Common myeloid progenitor, CD34-positive (primary cell): ENCODE results near the gene DZANK1.
"Not testable (repeated sequence)": the region's sequence is repeated elsewhere in the genome, so short reads cannot be mapped to it uniquely, and the experiment has no call there.

ENCODE experiments used
- CTCF ChIA-PET: fragments of 350-600 bp; sonication (Branson Sonifier 250); formaldehyde crosslinking; loops from one replicate; lab custom pipeline; 2021; ENCODE audit warnings: antibody characterized with exemption; lab: Charles Lee
- POLR2A ChIA-PET: fragments of 350-600 bp; sonication (Branson Sonifier 250); formaldehyde crosslinking; loops from one replicate; lab custom pipeline; 2021; ENCODE audit warnings: antibody characterized with exemption; lab: Charles Lee
- DNase-seq, 3 donors: peaks; one replicate each; pipeline versions ENCODE4 v3.0.0 to v3.0.0-alpha.2; 2013
- H3K27ac ChIP-seq, 2 experiments: 1 replicate in 1 of 2; 2 replicates in 1 of 2; pipeline ENCODE4 v1.7.0; 2013; ENCODE audit warnings: inconsistent platforms in 2 of 2, low read length in 2 of 2, mild to moderate bottlenecking in 2 of 2, low read depth in 1 of 2, moderate library complexity in 1 of 2; ENCODE audit not compliant: severe bottlenecking in 2 of 2, insufficient read depth in 1 of 2, poor library complexity in 1 of 2
- H3K27me3 ChIP-seq, 5 experiments: replicated peaks in 2 of 5; 1 replicate in 3 of 5; 2 replicates in 2 of 5; pipeline versions ENCODE4 v1.6.1 to v1.7.0; 2013; ENCODE audit warnings: low read length in 4 of 5, mild to moderate bottlenecking in 2 of 5, moderate library complexity in 2 of 5, inconsistent platforms in 1 of 5; ENCODE audit not compliant: insufficient read depth in 5 of 5, control insufficient read depth in 4 of 5
- H3K36me3 ChIP-seq, 4 experiments: 1 replicate in 2 of 4; 2 replicates in 2 of 4; pipeline versions ENCODE4 v1.6.1 to v1.7.0; 2013; ENCODE audit warnings: low read length in 3 of 4, control low read depth in 1 of 4, mild to moderate bottlenecking in 1 of 4; ENCODE audit not compliant: control insufficient read depth in 4 of 4, insufficient read depth in 4 of 4
- H3K4me1 ChIP-seq, 4 experiments: 1 replicate in 3 of 4; 2 replicates in 1 of 4; pipeline versions ENCODE4 v1.6.1 to v1.7.1; 2013; ENCODE audit warnings: low read length in 3 of 4, mild to moderate bottlenecking in 3 of 4, control low read depth in 1 of 4, inconsistent platforms in 1 of 4, moderate library complexity in 1 of 4; ENCODE audit not compliant: control insufficient read depth in 4 of 4, insufficient read depth in 4 of 4; ENCODE audit errors: control extremely low read depth in 1 of 4
- H3K4me3 ChIP-seq, 7 experiments: 1 replicate in 4 of 7; 2 replicates in 3 of 7; pipeline versions ENCODE4 v1.5.1 to v1.7.0; 2013; ENCODE audit warnings: mild to moderate bottlenecking in 7 of 7, low read length in 6 of 7, moderate library complexity in 6 of 7, inconsistent platforms in 2 of 7, low read depth in 2 of 7, control low read depth in 1 of 7; ENCODE audit not compliant: insufficient read depth in 4 of 7, control insufficient read depth in 1 of 7; ENCODE audit errors: extremely low read depth in 1 of 7
- H3K9me3 ChIP-seq, 5 experiments: 1 replicate in 4 of 5; 2 replicates in 1 of 5; pipeline versions ENCODE4 v1.6.1 to v1.7.1; 2013; ENCODE audit warnings: low read length in 4 of 5, mild to moderate bottlenecking in 2 of 5, inconsistent platforms in 1 of 5, low read depth in 1 of 5, moderate library complexity in 1 of 5; ENCODE audit not compliant: control insufficient read depth in 4 of 5, insufficient read depth in 2 of 5; ENCODE audit errors: control extremely low read depth in 1 of 5
- WGBS: methylation state at CpG from one replicate; pipeline ENCODE4 v1.1.5; 2013; ENCODE audit not compliant: insufficient coverage; 5-methylcytosine and 5-hydroxymethylcytosine counted together

Gene DZANK1

DNA sequence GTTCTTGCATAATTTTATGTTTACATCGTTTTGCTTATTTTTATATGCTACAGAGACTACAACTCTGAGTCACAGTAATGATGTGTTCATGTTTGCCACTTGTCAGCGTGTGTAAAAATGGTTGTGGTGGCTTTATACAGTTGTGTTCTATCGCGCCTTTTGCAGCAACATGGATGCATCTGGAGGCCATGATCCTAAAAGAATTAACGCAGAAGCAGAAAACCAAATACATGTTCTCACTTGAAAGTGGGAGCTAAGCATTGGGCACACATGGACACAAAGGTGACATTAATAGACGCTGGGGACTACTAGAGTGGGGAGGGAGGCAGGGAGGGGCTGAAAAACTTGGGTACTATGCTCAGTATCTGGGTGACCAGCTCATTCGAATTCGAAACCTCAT lies 39.9 kb upstream of the DZANK1 start:
- POLR2A ChIA-PET: interaction anchor here (0.6 to 2.1 kb wide), 4 partner anchors 9 to 1172 kb away, joined by 4 to 9 read pairs (median 5); partner anchors contain the start of genes DZANK1, POLR3F and RBBP9

DNA sequence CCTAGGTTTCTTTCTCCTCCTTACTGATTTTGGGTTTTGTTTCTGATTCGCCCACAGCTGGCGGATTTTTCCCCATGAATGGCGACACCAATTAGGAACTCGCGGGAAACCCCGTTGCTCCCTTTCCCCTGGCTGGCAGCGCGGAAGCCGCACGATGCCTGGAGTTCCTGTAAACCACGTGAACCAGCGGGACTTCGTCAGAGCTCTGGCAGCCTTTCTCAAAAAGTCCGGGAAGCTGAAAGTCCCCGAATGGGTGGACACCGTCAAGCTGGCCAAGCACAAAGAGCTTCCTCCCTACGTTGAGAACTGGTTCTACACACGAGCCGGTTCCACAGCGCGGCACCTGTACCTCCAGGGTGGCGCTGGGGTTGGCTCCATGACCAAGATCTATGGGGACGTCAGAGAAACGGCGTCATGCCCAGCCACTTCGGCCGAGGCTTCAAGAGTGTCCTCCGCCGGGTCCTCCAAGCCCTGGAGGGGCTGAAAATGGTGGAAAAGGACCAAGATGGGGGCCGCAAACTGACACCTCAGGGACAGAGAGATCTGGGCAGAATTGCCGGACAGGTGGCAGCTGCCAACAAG lies 37.7 kb upstream of the DZANK1 start:
- ChIA-PET CTCF (interaction anchor here (3.7 kb wide), 1 partner anchor 8 kb away, joined by 25 read pairs; the partner anchor contains the start of gene RBBP9), POLR2A (no interaction called here)
- 80% methylated on average over 28 of the region's 31 CpGs for WGBS
- Histone ChIP-seq H3K4me1 (peaks cover 2 to 23% (median 14%) of the 10 kb centered on the region in 4 experiments), H3K27me3 (peaks cover 0 to 6% (median 0%) of the 10 kb centered on the region in 5 experiments), H3K36me3 (peaks cover 0 to 2% (median 0%) of the 10 kb centered on the region in 4 experiments), H3K9me3 (no peaks in the 10 kb centered on the region), H3K4me3 (no peak overlapping the region), H3K27ac (no peak overlapping the region)
- no peak for DNase-seq

More for the DNA sequence above, 39.9 kb upstream of the DZANK1 start:
- peaks cover 0 to 6% (median 0%) of the 10 kb centered on the region in 5 experiments for H3K27me3 ChIP-seq
- CTCF ChIA-PET: interaction anchor here (1.2 to 3.7 kb wide), 4 partner anchors 9 to 95 kb away, joined by 4 to 25 read pairs (median 8); partner anchors contain the start of gene RBBP9
- DNase-seq: peak in 2 of 3 donors; percentile 37 to 49
- peaks cover 5 to 16% (median 6%) of the 10 kb centered on the region in 4 experiments for H3K36me3 ChIP-seq
- peak overlapping the region in 6 of 7 experiments; percentile 71 to 97 (median 89) for H3K4me3 ChIP-seq
- WGBS: 71% methylated on average over 5 of the region's 8 CpGs
- H3K9me3 ChIP-seq: no peaks in the 10 kb centered on the region
- peak overlapping the region; percentile 99 to 100 for H3K27ac ChIP-seq
- H3K4me1 ChIP-seq: peaks cover 2 to 23% (median 14%) of the 10 kb centered on the region in 4 experiments

DNA sequence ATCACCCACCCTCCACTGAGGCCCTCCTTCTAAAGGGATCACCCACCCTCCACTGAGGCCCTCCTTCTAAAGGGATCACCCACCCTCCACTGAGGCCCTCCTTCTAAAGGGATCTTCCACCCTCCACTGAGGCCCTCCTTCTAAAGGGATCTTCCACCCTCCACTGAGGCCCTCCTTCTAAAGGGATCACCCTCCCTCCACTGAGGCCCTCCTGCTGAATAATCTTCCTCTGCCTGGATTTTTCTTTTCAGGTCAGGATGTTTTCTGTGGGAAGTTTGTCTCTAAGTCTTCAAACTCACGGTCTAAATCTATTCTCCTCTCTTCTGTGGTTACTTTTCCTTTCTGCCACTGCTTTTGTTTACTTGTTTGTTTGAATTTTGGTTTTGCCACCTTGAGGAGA lies 34.8 kb upstream of the DZANK1 start:
- H3K27me3 ChIP-seq, DNase-seq, H3K27ac ChIP-seq, H3K36me3 ChIP-seq, H3K4me3 ChIP-seq, POLR2A ChIA-PET, H3K9me3 ChIP-seq, H3K4me1 ChIP-seq, CTCF ChIA-PET: not testable (repeated sequence)
- WGBS: 100% methylated on average over 1 of the region's 1 CpG

DNA sequence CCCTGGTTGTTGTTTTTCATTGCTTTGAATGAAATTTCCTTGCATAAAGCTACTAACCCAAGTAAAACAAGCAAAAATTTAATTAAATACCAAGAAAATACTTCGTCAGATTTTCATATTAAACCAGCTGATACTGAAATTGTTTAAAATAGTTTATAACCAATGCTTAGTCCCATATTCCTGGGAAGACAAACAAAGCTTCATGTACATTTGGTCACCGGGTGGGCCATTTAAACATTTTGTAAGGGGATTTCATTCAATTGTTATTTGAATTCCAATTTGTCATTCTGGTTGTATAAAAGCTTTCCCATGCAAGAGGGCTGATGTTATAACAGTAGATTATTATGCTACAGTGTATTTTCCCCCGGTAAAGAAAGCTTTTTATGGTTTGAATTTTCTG lies 30.8 kb upstream of the DZANK1 start:
- peaks cover 7 to 15% (median 11%) of the 10 kb centered on the region in 4 experiments for H3K4me1 ChIP-seq
- POLR2A ChIA-PET: interaction anchor here (0.7 to 1.3 kb wide), 3 partner anchors 9 to 31 kb away, joined by 3 to 9 read pairs (median 4); partner anchors contain the start of genes DZANK1, POLR3F and SEC23B
- DNase-seq: no peak
- no peaks in the 10 kb centered on the region for H3K9me3 ChIP-seq
- WGBS: 100% methylated on average over 1 of the region's 3 CpGs
- peak overlapping the region in 3 of 7 experiments; percentile 95 to 99 (median 98) for H3K4me3 ChIP-seq
- H3K36me3 ChIP-seq: peaks cover 6 to 12% (median 10%) of the 10 kb centered on the region in 4 experiments
- CTCF ChIA-PET: interaction anchor here (1.5 to 3.6 kb wide), 2 partner anchors 9 to 31 kb away, joined by 4 to 25 read pairs; partner anchors contain the start of genes DZANK1 and SEC23B
- peaks cover 0 to 5% (median 0%) of the 10 kb centered on the region in 5 experiments for H3K27me3 ChIP-seq
- no peak overlapping the region for H3K27ac ChIP-seq

DNA sequence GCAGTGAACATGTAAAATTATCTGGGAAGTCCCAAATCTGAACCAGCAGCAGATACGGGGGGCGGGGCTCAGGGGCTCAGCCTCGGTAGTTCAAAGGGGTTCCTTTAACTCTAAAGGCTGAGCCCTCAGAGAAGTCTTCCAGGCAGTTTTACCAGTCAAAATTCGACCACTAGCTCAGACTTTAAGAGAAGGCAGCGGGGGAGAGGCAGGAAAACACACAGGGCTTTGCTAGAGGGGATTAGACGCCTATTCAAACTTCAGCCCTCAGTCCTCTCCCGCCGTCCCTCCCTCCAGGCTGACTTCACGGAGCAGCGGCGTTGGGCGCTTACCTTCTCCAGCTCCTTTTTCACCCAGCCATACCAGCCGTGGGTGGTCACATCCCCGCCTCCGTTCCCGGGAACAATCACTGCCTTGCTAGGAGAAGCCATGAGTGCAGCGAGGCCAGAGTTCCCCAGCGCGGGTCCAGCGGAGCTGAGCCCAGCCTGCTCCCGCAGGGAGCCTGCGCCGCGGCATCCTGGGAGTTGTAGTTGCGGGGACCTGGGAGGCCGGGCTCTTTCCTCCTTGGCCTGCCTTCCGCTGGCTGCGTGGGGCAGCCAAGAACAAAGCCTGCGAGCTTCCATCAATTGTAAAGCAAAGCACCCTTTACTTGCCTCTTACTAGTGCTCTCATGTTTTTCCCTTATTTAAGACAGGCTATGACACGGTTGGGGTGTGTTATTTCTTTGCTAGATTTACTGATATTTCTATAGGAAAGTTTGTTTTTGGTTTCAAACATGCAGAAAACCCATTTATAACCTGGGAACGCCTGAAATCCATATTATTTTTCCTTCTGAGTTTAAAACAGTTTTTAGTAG lies 30.1 kb upstream of the DZANK1 start, which contains the start of gene RBBP9:
Gene RBBP9 (minus strand): TSS at position 486 of the 853 bp plus-strand sequence. CDS start 58 bp downstream, at position 428.
- H3K27ac ChIP-seq: peak within 1 kb of the TSS in 1 of 2 experiments; percentile 54
- peak; percentile 61 to 76 (median 67) for DNase-seq
- H3K4me3 ChIP-seq: peak within 1 kb of the TSS; percentile 90 to 99 (median 98)
- H3K27me3 ChIP-seq: no peaks in the 10 kb centered on the region
- POLR2A ChIA-PET: interaction anchor here (0.6 to 1.3 kb wide), 6 partner anchors 10 to 30 kb away, joined by 3 to 9 read pairs (median 4); partner anchors contain the start of genes DZANK1, POLR3F and SEC23B
- peaks cover 6 to 16% (median 11%) of the 10 kb centered on the region in 4 experiments for H3K36me3 ChIP-seq
- CTCF ChIA-PET: interaction anchor here (1.1 to 3.6 kb wide), 4 partner anchors 9 to 30 kb away, joined by 3 to 25 read pairs (median 4); partner anchors contain the start of genes DZANK1 and SEC23B
- 0% methylated on average over 17 of the region's 31 CpGs for WGBS
- peaks cover 7 to 15% (median 11%) of the 10 kb centered on the region in 4 experiments for H3K4me1 ChIP-seq
- H3K9me3 ChIP-seq: no peaks in the 10 kb centered on the region

DNA sequence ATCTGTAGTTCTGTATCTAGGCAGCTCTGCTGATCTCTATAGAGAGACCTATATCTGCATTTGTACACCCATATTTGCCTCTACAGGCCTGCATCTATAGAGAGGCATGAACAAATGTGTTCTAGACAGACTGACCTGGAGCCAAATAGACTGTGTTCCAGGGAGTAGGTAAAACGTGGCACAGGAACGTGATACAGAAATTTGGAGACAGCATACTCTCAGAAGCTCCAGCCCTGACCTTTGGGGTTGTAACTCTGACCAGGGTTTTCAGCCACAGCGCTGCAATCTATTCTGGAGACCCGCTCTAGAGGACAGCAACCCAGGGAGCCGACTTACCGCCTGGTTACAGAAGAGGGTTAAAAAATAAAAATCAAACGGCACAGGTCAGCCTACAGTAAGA lies 29.2 kb upstream of the DZANK1 start:
- DNase-seq: peak in 2 of 3 donors; percentile 1 to 7
- Histone ChIP-seq H3K9me3 (no peaks in the 10 kb centered on the region), H3K27me3 (no peaks in the 10 kb centered on the region), H3K36me3 (peaks cover 7 to 16% (median 12%) of the 10 kb centered on the region in 4 experiments), H3K4me1 (peaks cover 7 to 15% (median 11%) of the 10 kb centered on the region in 4 experiments), H3K27ac (no peak overlapping the region), H3K4me3 (peak overlapping the region in 5 of 7 experiments; percentile 95 to 99 (median 98))
- WGBS: 51% methylated on average over 5 of the region's 7 CpGs
- CTCF ChIA-PET: interaction anchor here (1.1 to 3.6 kb wide), 4 partner anchors 10 to 27 kb away, joined by 3 to 25 read pairs (median 3); partner anchors contain the start of gene SEC23B
- POLR2A ChIA-PET: interaction anchor here (0.6 to 1.3 kb wide), 2 partner anchors 10 to 11 kb away, joined by 4 to 5 read pairs; partner anchors contain the start of gene SEC23B
